NB4 (cell line): ENCODE results near the gene TRDMT1.

Experiments
- POLR2A ChIP-seq: IDR thresholded peaks from 2 replicates; pipeline ENCODE4 v1.6.1; 2011; ENCODE audit warnings: mild to moderate bottlenecking; ENCODE audit not compliant: insufficient read length; ENCODE audit errors: extremely low read depth
- TF ChIP-seq, protein P1 (sequence below): IDR thresholded peaks from one replicate; pipeline ENCODE4 v1.5.1; 2012; ENCODE audit warnings: low read depth, low read length
- TF ChIP-seq, protein P2 (sequence below): IDR thresholded peaks from 2 replicates; pipeline ENCODE4 v1.6.1; 2011; ENCODE audit warnings: low read depth, low read length

DNA sequence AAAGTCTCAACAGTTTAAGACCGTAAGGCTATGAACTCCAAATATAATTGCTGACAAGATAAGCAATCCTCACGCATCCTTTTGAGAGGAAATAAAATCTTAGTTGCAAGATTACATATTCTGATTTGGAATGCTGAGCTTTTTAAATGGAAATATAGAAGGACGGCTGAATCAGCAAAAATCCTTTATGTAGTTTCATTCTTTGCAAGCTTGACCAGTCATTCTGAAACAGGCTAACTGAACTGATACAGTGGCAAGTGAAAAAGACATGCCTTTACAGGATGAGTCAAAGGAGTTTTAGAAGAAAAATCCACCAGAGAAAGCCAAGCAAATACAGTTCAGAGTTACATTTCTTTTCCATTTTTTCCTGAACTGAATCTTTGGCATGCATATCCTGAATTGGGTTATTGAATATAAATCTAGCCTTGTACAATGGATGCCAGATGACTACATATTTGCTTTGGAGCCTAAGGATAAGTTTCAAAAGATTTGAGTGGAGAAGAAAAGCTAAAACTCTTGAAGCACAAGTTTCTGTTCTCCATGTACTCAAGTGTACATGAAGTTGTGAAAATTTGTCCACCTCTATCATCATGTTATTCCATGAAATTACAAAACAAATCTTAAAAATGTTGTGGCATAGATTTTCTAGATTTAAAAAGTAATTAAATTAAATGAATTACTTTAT, 30.9 kb upstream of the TRDMT1 start:
- TF ChIP-seq, protein P1, sequence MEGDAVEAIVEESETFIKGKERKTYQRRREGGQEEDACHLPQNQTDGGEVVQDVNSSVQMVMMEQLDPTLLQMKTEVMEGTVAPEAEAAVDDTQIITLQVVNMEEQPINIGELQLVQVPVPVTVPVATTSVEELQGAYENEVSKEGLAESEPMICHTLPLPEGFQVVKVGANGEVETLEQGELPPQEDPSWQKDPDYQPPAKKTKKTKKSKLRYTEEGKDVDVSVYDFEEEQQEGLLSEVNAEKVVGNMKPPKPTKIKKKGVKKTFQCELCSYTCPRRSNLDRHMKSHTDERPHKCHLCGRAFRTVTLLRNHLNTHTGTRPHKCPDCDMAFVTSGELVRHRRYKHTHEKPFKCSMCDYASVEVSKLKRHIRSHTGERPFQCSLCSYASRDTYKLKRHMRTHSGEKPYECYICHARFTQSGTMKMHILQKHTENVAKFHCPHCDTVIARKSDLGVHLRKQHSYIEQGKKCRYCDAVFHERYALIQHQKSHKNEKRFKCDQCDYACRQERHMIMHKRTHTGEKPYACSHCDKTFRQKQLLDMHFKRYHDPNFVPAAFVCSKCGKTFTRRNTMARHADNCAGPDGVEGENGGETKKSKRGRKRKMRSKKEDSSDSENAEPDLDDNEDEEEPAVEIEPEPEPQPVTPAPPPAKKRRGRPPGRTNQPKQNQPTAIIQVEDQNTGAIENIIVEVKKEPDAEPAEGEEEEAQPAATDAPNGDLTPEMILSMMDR: no peak
- TF ChIP-seq POLR2A: no peak
- TF ChIP-seq, protein P2, sequence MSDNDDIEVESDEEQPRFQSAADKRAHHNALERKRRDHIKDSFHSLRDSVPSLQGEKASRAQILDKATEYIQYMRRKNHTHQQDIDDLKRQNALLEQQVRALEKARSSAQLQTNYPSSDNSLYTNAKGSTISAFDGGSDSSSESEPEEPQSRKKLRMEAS: no peak
